Ascending aorta (tissue), 2 donors: ENCODE measurements around the gene SDS. TPM values are rescaled to one million over a fixed set of nuclear protein-coding genes. Genes with fewer than 3 reads are reported as not detected.

Experiments used
- DNase-seq, 2 donors: peaks; one replicate each; pipeline ENCODE4 v3.0.0-alpha.2; 2019; ENCODE audit warnings: low spot score in 2 of 2
- H3K27ac ChIP-seq, 2 donors: fragments of 200-600 bp; sonication (generic); one replicate each; pipeline ENCODE4 v1.5.1; 2016 to 2017; ENCODE audit warnings: mild to moderate bottlenecking in 1 of 2
- H3K27me3 ChIP-seq: fragments of 200-600 bp; sonication (generic); one replicate; pipeline ENCODE4 v1.5.1; 2017
- H3K36me3 ChIP-seq, 2 donors: fragments of 200-600 bp; sonication (generic); one replicate each; pipeline ENCODE4 v1.5.1; 2016
- H3K4me1 ChIP-seq, 2 donors: fragments of 200-600 bp; sonication (generic); one replicate each; pipeline ENCODE4 v1.5.1; 2016 to 2017; ENCODE audit warnings: mild to moderate bottlenecking in 1 of 2
- H3K4me3 ChIP-seq, 2 donors: fragments of 200-600 bp; sonication (generic); one replicate each; pipeline ENCODE4 v1.5.1; 2016 to 2017; ENCODE audit warnings: mild to moderate bottlenecking in 1 of 2
- H3K9me3 ChIP-seq, 2 donors: fragments of 200-600 bp; sonication (generic); one replicate each; pipeline ENCODE4 v1.5.1; 2016
- CTCF ChIP-seq, 3 experiments: fragments of 200-600 bp in 2 of 3; fragments of 450-650 bp in 1 of 3; sonication (generic) in 2 of 3; IDR thresholded peaks; one replicate each; pipeline ENCODE4 v1.5.1; 2016 to 2019; ENCODE audit warnings: antibody characterized with exemption in 3 of 3, mild to moderate bottlenecking in 1 of 3, moderate library complexity in 1 of 3
- intact Hi-C: fragments of 100-400 bp; cut with DNase I; formaldehyde crosslinking; loops from one replicate; pipeline ENCODE4 v1.15.1; 2023
- total RNA-seq: library from RNA; depleted of rRNA; stranded (reverse); fragments of >200 nt; gene quantifications from one replicate; pipeline ENCODE4 v1.1.0, GENCODE V29; 2016

Gene SDS
- total RNA-seq, 1 donor from 2014 or later = 34.5 TPM

- no peaks in the 10 kb centered on the region for H3K9me3 ChIP-seq
- no peak for DNase-seq
- H3K27me3 ChIP-seq = no peaks in the 10 kb centered on the region
- H3K4me3 ChIP-seq = no peak overlapping the region
- no peak overlapping the region for H3K27ac ChIP-seq
- peaks cover 22 to 62% of the 10 kb centered on the region in 2 donors for H3K36me3 ChIP-seq
- intact Hi-C loops = no loop called here
- H3K4me1 ChIP-seq = no peaks in the 10 kb centered on the region
- no peak for TF ChIP-seq CTCF (IDR thresholded peaks at IDR 0.05)
Observed at GRCh38 chr12:113372371-113372770, 31.3 kb downstream of the SDS start.

- no peak for DNase-seq
- H3K27ac ChIP-seq = no peak overlapping the region
- intact Hi-C loops = no loop called here
- H3K4me3 ChIP-seq = no peak overlapping the region
- peaks cover 22 to 56% of the 10 kb centered on the region in 2 donors for H3K36me3 ChIP-seq
- H3K4me1 ChIP-seq = no peaks in the 10 kb centered on the region
- H3K9me3 ChIP-seq = no peaks in the 10 kb centered on the region
- H3K27me3 ChIP-seq = no peaks in the 10 kb centered on the region
- no peak for TF ChIP-seq CTCF (IDR thresholded peaks at IDR 0.05)
Observed at GRCh38 chr12:113371808-113372207, 31.9 kb downstream of the SDS start.

GRCh38 chr12:113370923-113371682 is 32.6 kb downstream of the SDS start:
- no peak for TF ChIP-seq CTCF (IDR thresholded peaks at IDR 0.05)
- Histone ChIP-seq H3K4me3 (no peak overlapping the region), H3K9me3 (no peaks in the 10 kb centered on the region), H3K36me3 (peaks cover 19 to 49% of the 10 kb centered on the region in 2 donors), H3K27me3 (no peaks in the 10 kb centered on the region), H3K4me1 (peaks cover 2 to 5% of the 10 kb centered on the region in 2 donors), H3K27ac (no peak overlapping the region)
- intact Hi-C loops = no loop called here
- DNase-seq = no peak

GRCh38 chr12:113369391-113369985 is 34.2 kb downstream of the SDS start:
- Histone ChIP-seq H3K9me3 (no peaks in the 10 kb centered on the region), H3K36me3 (peaks cover 10 to 37% of the 10 kb centered on the region in 2 donors), H3K4me1 (peaks cover 2 to 5% of the 10 kb centered on the region in 2 donors), H3K4me3 (no peak overlapping the region), H3K27me3 (no peaks in the 10 kb centered on the region), H3K27ac (no peak overlapping the region)
- TF ChIP-seq CTCF (IDR thresholded peaks at IDR 0.05) = no peak
- intact Hi-C loops = no loop called here
- no peak for DNase-seq

GRCh38 chr12:113368331-113368730 is 35.4 kb downstream of the SDS start:
- peaks cover 2 to 5% of the 10 kb centered on the region in 2 donors for H3K4me1 ChIP-seq
- H3K36me3 ChIP-seq = peaks cover 7 to 28% of the 10 kb centered on the region in 2 donors
- no peaks in the 10 kb centered on the region for H3K9me3 ChIP-seq
- no peaks in the 10 kb centered on the region for H3K27me3 ChIP-seq
- TF ChIP-seq CTCF (IDR thresholded peaks at IDR 0.05) = no peak
- intact Hi-C loops = no loop called here
- no peak overlapping the region for H3K4me3 ChIP-seq
- no peak overlapping the region for H3K27ac ChIP-seq
- no peak for DNase-seq
